T-helper 2 cell treated with Interferon-gamma antibody and Interleukin-4, amounts not matched to agents 100 ng/mL and 5 ng/mL, for 36 hours (primary cell): Measurements from ENCODE around the gene EDA. TPM values are rescaled to one million over a fixed set of nuclear protein-coding genes. Genes with fewer than 3 reads are reported as not detected.

ENCODE experiments used
- intact Hi-C: fragments of 100-400 bp; cut with micrococcal nuclease; formaldehyde crosslinking; loops from one replicate; pipeline ENCODE4 v1.15.1; 2023
- total RNA-seq: library from RNA; stranded (reverse); gene quantifications from 2 replicates; pipeline ENCODE4 v1.2.3, GENCODE V29; 2022

Gene EDA
- 0.25 and 0.93 TPM in 2 replicates for total RNA-seq

GRCh38 chrX:69615779-69616456 lies at the start of gene EDA:
TSS of gene EDA (plus strand) at chrX:69616113.
- intact Hi-C loops: loop anchor here (1.0 to 10.0 kb wide), 3 partner anchors 419 to 789 kb away; partner anchors contain the start of genes EFNB1 and IGBP1

GRCh38 chrX:69568828-69569227 lies 47.1 kb upstream of the EDA start:
- intact Hi-C loops: no loop called here

GRCh38 chrX:69597399-69597798 lies 18.5 kb upstream of the EDA start:
- intact Hi-C loops: no loop called here

GRCh38 chrX:69600182-69600581 lies 15.7 kb upstream of the EDA start:
- intact Hi-C loops: no loop called here

GRCh38 chrX:69603566-69604194 lies 12.2 kb upstream of the EDA start:
- intact Hi-C loops: no loop called here

GRCh38 chrX:69605521-69605920 lies 10.4 kb upstream of the EDA start:
- intact Hi-C loops: no loop called here

GRCh38 chrX:69607616-69608015 lies 8.3 kb upstream of the EDA start:
- intact Hi-C loops: no loop called here

- intact Hi-C loops: loop anchor here (10.0 kb wide), 1 partner anchor 421 kb away; no protein-coding TSS in a partner anchor
Measured at GRCh38 chrX:69613946-69614345, 2.0 kb upstream of the EDA start.

GRCh38 chrX:69614886-69615285 lies 1.0 kb upstream of the EDA start:
- intact Hi-C loops: loop anchor here (1.0 to 10.0 kb wide), 3 partner anchors 420 to 788 kb away; partner anchors contain the start of genes EFNB1 and IGBP1

- intact Hi-C loops: loop anchor here (1.0 to 10.0 kb wide), 3 partner anchors 419 to 788 kb away; partner anchors contain the start of genes EFNB1 and IGBP1
Measured at GRCh38 chrX:69615342-69615741, 571 bp upstream of the EDA start.

- intact Hi-C loops: loop anchor here (5.0 to 10.0 kb wide), 2 partner anchors 418 to 789 kb away; partner anchors contain the start of gene EFNB1
Measured at GRCh38 chrX:69616457-69617203, 717 bp downstream of the EDA start.

GRCh38 chrX:69618803-69619202 lies 2.9 kb downstream of the EDA start:
- intact Hi-C loops: loop anchor here (1.0 to 10.0 kb wide), 4 partner anchors 81 to 792 kb away; partner anchors contain the start of gene EFNB1

- intact Hi-C loops: no loop called here
Measured at GRCh38 chrX:69626129-69626528, 10.2 kb downstream of the EDA start.

- intact Hi-C loops: no loop called here
Measured at GRCh38 chrX:69627744-69628143, 11.8 kb downstream of the EDA start.

GRCh38 chrX:69630147-69630546 lies 14.2 kb downstream of the EDA start:
- intact Hi-C loops: no loop called here

GRCh38 chrX:69664693-69665092 lies 48.8 kb downstream of the EDA start:
- intact Hi-C loops: no loop called here

- intact Hi-C loops: no loop called here
Measured at GRCh38 chrX:69670001-69670555, 54.2 kb downstream of the EDA start.

GRCh38 chrX:69674891-69675290 lies 59.0 kb downstream of the EDA start:
- intact Hi-C loops: no loop called here

- intact Hi-C loops: no loop called here
Measured at GRCh38 chrX:69705818-69706217, 89.9 kb downstream of the EDA start.

GRCh38 chrX:69718102-69718501 lies 102.2 kb downstream of the EDA start:
- intact Hi-C loops: no loop called here

GRCh38 chrX:69724307-69724706 lies 108.4 kb downstream of the EDA start:
- intact Hi-C loops: no loop called here

- intact Hi-C loops: no loop called here
Measured at GRCh38 chrX:69740317-69740716, 124.4 kb downstream of the EDA start.
